ENCODE results near the gene CEP112. TPM values are rescaled to one million over a fixed set of nuclear protein-coding genes. Genes with fewer than 3 reads are reported as not detected.

The CEP112 gene
- total RNA-seq, 1 donor from 2014 or later: 14.5 TPM

- Histone ChIP-seq H3K4me3 (no peak overlapping the region), H3K27ac (replicated peaks) (no peak overlapping the region), H3K36me3 (peaks cover 5% of the 10 kb centered on the region), H3K27me3 (ENCODE audit: low read depth) (no peaks in the 10 kb centered on the region), H3K9me3 (replicated peaks) (no peaks in the 10 kb centered on the region), H3K4me1 (no peaks in the 10 kb centered on the region)
- intact Hi-C loops (cut with micrococcal nuclease): no loop called here
- no peak for TF ChIP-seq CTCF (IDR thresholded peaks at IDR 0.05; ENCODE audit: borderline replicate concordance)
- no peak for DNase-seq
Observed at GRCh38 chr17:65975878-65976277, 216.1 kb downstream of the CEP112 start.

GRCh38 chr17:65973237-65973636, 218.7 kb downstream of the CEP112 start:
- TF ChIP-seq CTCF (IDR thresholded peaks at IDR 0.05; ENCODE audit: borderline replicate concordance): no peak
- intact Hi-C loops (cut with micrococcal nuclease): no loop called here
- Histone ChIP-seq H3K36me3 (peaks cover 5% of the 10 kb centered on the region), H3K4me1 (no peaks in the 10 kb centered on the region), H3K4me3 (no peak overlapping the region), H3K27ac (replicated peaks) (no peak overlapping the region), H3K9me3 (replicated peaks) (no peaks in the 10 kb centered on the region), H3K27me3 (ENCODE audit: low read depth) (no peaks in the 10 kb centered on the region)
- no peak for DNase-seq

DNA sequence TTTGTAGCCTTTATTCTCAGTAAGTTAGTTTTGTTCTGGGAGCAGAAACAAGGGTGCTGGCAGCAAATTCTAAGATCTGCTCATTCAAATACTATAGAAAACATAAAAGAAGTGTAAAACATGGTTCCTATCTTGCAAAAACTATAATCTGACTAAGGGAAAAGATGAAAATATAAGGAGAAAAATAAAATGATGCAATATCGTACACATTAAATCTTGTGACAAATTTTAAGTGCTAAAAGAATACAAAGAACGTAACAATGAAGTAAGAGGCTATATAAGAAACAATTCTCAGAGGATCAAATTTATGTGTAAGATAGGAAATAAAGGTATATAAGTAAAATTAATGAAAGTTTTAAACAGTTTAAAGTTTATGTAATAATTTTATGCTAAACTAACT, 224.6 kb downstream of the CEP112 start:
- no peak overlapping the region for H3K4me3 ChIP-seq
- no peaks in the 10 kb centered on the region for H3K27me3 ChIP-seq (ENCODE audit: low read depth)
- H3K9me3 ChIP-seq (replicated peaks): no peaks in the 10 kb centered on the region
- no peak for TF ChIP-seq CTCF (IDR thresholded peaks at IDR 0.05; ENCODE audit: borderline replicate concordance)
- H3K27ac ChIP-seq (replicated peaks): no peak overlapping the region
- no peaks in the 10 kb centered on the region for H3K4me1 ChIP-seq
- intact Hi-C loops (cut with micrococcal nuclease): loop anchor here (10.0 kb wide), 1 partner anchor 187 kb away; no protein-coding TSS in a partner anchor
- peaks cover 3% of the 10 kb centered on the region for H3K36me3 ChIP-seq
- DNase-seq: no peak

DNA sequence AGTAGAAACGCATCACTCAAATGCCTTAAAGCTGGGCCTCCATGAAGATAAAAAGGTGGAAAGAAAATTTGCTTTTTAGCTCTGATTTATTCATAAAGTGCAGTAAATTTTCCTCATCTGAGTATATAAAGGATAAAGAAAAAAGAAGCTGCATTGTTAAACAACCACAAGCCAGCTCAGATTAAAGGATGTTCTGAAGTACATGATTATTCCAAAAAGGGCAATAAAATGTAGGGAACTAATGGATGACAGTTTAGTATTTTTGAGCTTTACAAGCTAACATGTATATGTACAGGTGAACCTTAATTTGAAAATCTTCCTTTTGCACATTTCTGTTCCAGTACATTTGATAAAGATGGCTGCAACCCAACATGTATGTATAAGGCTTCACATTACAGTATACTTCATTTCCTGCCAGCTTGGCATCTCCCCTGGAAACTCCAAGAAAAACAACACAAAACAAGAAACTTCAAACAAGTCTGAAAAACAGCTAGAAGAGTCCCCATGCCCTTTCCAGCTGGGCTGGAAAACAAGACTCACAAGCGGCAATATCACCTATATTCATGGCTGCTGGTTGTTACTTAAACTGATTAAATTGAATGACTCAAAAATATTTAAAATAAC, 225.7 kb downstream of the CEP112 start:
- TF ChIP-seq CTCF (IDR thresholded peaks at IDR 0.05; ENCODE audit: borderline replicate concordance): no peak
- DNase-seq: no peak
- Histone ChIP-seq H3K27ac (replicated peaks) (no peak overlapping the region), H3K9me3 (replicated peaks) (no peaks in the 10 kb centered on the region), H3K27me3 (ENCODE audit: low read depth) (no peaks in the 10 kb centered on the region), H3K4me1 (no peaks in the 10 kb centered on the region), H3K36me3 (peaks cover 12% of the 10 kb centered on the region), H3K4me3 (no peak overlapping the region)
- intact Hi-C loops (cut with micrococcal nuclease): loop anchor here (10.0 kb wide), 1 partner anchor 189 kb away; no protein-coding TSS in a partner anchor

GRCh38 chr17:65963179-65963578, 228.8 kb downstream of the CEP112 start:
- intact Hi-C loops (cut with micrococcal nuclease): loop anchor here (10.0 kb wide), 1 partner anchor 192 kb away; no protein-coding TSS in a partner anchor
- peaks cover 30% of the 10 kb centered on the region for H3K36me3 ChIP-seq
- DNase-seq: no peak
- H3K9me3 ChIP-seq (replicated peaks): peaks cover 10% of the 10 kb centered on the region
- H3K27ac ChIP-seq (replicated peaks): no peak overlapping the region
- H3K4me3 ChIP-seq: no peak overlapping the region
- no peaks in the 10 kb centered on the region for H3K4me1 ChIP-seq
- H3K27me3 ChIP-seq (ENCODE audit: low read depth): no peaks in the 10 kb centered on the region
- no peak for TF ChIP-seq CTCF (IDR thresholded peaks at IDR 0.05; ENCODE audit: borderline replicate concordance)
